HT-29 (cell line): ENCODE measurements around the gene ADGRA1. TPM values are rescaled to one million over a fixed set of nuclear protein-coding genes. Genes with fewer than 3 reads are reported as not detected.
"Not testable (repeated sequence)": the region's sequence is repeated elsewhere in the genome, so short reads cannot be mapped to it uniquely, and the experiment has no call there.

Experiments
- DNase-seq: peaks from one replicate; pipeline ENCODE4 v3.0.0-alpha.2; 2015; ENCODE audit warnings: low spot score
- total RNA-seq: library from RNA; depleted of rRNA; stranded (reverse); fragments of >200 nt; shearing (Covaris generic); gene quantifications from 2 replicates; pipeline ENCODE4 v1.2.3, GENCODE V29; 2014; rRNA removed

ADGRA1 gene
- total RNA-seq, result not detected in 2 replicates

- no peak for DNase-seq
Measured at GRCh38 chr10:133087679-133088178, at the start of gene ADGRA1. TSS of gene ADGRA1 (plus strand) at chr10:133087924. CDS start at chr10:133088910, 986 bp downstream.

GRCh38 chr10:133038036-133038823 lies 49.5 kb upstream of the ADGRA1 start:
- DNase-seq, result no peak

- no peak for DNase-seq
Measured at GRCh38 chr10:133039107-133039802, 48.5 kb upstream of the ADGRA1 start.

GRCh38 chr10:133039803-133040165 lies 47.9 kb upstream of the ADGRA1 start:
- DNase-seq, result no peak

GRCh38 chr10:133040198-133040597 lies 47.5 kb upstream of the ADGRA1 start:
- peak; percentile 18 for DNase-seq

GRCh38 chr10:133041101-133041500 lies 46.6 kb upstream of the ADGRA1 start:
- no peak for DNase-seq

GRCh38 chr10:133042061-133042460 lies 45.7 kb upstream of the ADGRA1 start:
- no peak for DNase-seq

GRCh38 chr10:133042816-133043215 lies 44.9 kb upstream of the ADGRA1 start:
- DNase-seq, result no peak

- DNase-seq, result no peak
Measured at GRCh38 chr10:133043541-133044225, 44.0 kb upstream of the ADGRA1 start.

GRCh38 chr10:133044401-133044811 lies 43.3 kb upstream of the ADGRA1 start:
- DNase-seq, result no peak

- DNase-seq, result no peak
Measured at GRCh38 chr10:133045556-133046389, 42.0 kb upstream of the ADGRA1 start.

GRCh38 chr10:133046390-133046765 lies 41.3 kb upstream of the ADGRA1 start:
- DNase-seq, result no peak

- DNase-seq, result no peak
Measured at GRCh38 chr10:133047526-133048123, 40.1 kb upstream of the ADGRA1 start.

GRCh38 chr10:133048266-133048665 lies 39.5 kb upstream of the ADGRA1 start:
- no peak for DNase-seq

GRCh38 chr10:133048926-133049325 lies 38.8 kb upstream of the ADGRA1 start:
- no peak for DNase-seq

- no peak for DNase-seq
Measured at GRCh38 chr10:133049639-133050038, 38.1 kb upstream of the ADGRA1 start.

GRCh38 chr10:133050371-133050770 lies 37.4 kb upstream of the ADGRA1 start:
- no peak for DNase-seq

- no peak for DNase-seq
Measured at GRCh38 chr10:133052076-133052475, 35.6 kb upstream of the ADGRA1 start.

- not testable (repeated sequence) for DNase-seq
Measured at GRCh38 chr10:133053527-133054133, 34.1 kb upstream of the ADGRA1 start.

GRCh38 chr10:133055470-133055869 lies 32.3 kb upstream of the ADGRA1 start:
- DNase-seq, result no peak
